HG03442 (cell line): ENCODE data around the gene ADAMTS14.

ENCODE experiments used
- ATAC-seq: cut with Tn5 transposase; IDR thresholded peaks from one replicate; pipeline ENCODE4 v1.9.1; 2021; ENCODE audit warnings: mild to moderate bottlenecking, moderate library complexity; ENCODE audit not compliant: unreplicated experiment

Gene ADAMTS14

GRCh38 chr10:70722820-70723424 is 50.6 kb downstream of the ADAMTS14 start:
- ATAC-seq: no peak

- no peak for ATAC-seq
Measured at GRCh38 chr10:70723771-70724170, 51.5 kb downstream of the ADAMTS14 start.

- no peak for ATAC-seq
Measured at GRCh38 chr10:70726909-70727495, 54.7 kb downstream of the ADAMTS14 start.

GRCh38 chr10:70728328-70728727 is 56.0 kb downstream of the ADAMTS14 start:
- ATAC-seq: no peak

- ATAC-seq: no peak
Measured at GRCh38 chr10:70729763-70730357, 57.6 kb downstream of the ADAMTS14 start.

- no peak for ATAC-seq
Measured at GRCh38 chr10:70730955-70731354, 58.6 kb downstream of the ADAMTS14 start.

- no peak for ATAC-seq
Measured at GRCh38 chr10:70732569-70732968, 60.3 kb downstream of the ADAMTS14 start.

- no peak for ATAC-seq
Measured at GRCh38 chr10:70733051-70733450, 60.7 kb downstream of the ADAMTS14 start.

GRCh38 chr10:70735161-70735560 is 62.9 kb downstream of the ADAMTS14 start:
- no peak for ATAC-seq

- ATAC-seq: no peak
Measured at GRCh38 chr10:70736525-70736924, 64.2 kb downstream of the ADAMTS14 start.

GRCh38 chr10:70737250-70737649 is 64.9 kb downstream of the ADAMTS14 start:
- no peak for ATAC-seq

- ATAC-seq: no peak
Measured at GRCh38 chr10:70738006-70738760, 65.9 kb downstream of the ADAMTS14 start.

GRCh38 chr10:70738761-70739121 is 66.4 kb downstream of the ADAMTS14 start:
- no peak for ATAC-seq

- no peak for ATAC-seq
Measured at GRCh38 chr10:70740406-70741288, 68.3 kb downstream of the ADAMTS14 start.

- no peak for ATAC-seq
Measured at GRCh38 chr10:70742537-70743429, 70.5 kb downstream of the ADAMTS14 start.

GRCh38 chr10:70743430-70743788 is 71.1 kb downstream of the ADAMTS14 start:
- ATAC-seq: no peak

- no peak for ATAC-seq
Measured at GRCh38 chr10:70743879-70744278, 71.6 kb downstream of the ADAMTS14 start.

GRCh38 chr10:70744617-70745143 is 72.4 kb downstream of the ADAMTS14 start:
- ATAC-seq: no peak

- ATAC-seq: no peak
Measured at GRCh38 chr10:70745555-70745954, 73.2 kb downstream of the ADAMTS14 start.
